DOHH2 (cell line): ENCODE results near the gene LINS1.

Source experiments
- H3F3A ChIP-seq: fragments of 200-600 bp; sonication (generic), shearing (Covaris generic); 2 replicates; pipeline ENCODE4 v1.6.0; 2016; ENCODE audit warnings: antibody characterized with exemption, mild to moderate bottlenecking; ENCODE audit not compliant: control insufficient read depth, insufficient read depth
- H3K27ac ChIP-seq: fragments of 200-600 bp; sonication (generic); 2 replicates; pipeline ENCODE4 v1.5.1; 2014; ENCODE audit warnings: low read depth, mild to moderate bottlenecking, low read length, moderate library complexity
- H3K27me3 ChIP-seq: fragments of 200-600 bp; sonication (generic); 2 replicates; pipeline ENCODE4 v1.6.1; 2014; ENCODE audit warnings: mild to moderate bottlenecking, low read length, mixed read lengths; ENCODE audit not compliant: control insufficient read depth
- H3K36me3 ChIP-seq: fragments of 200-600 bp; sonication (generic); 2 replicates; pipeline ENCODE4 v1.6.1; 2014; ENCODE audit warnings: mild to moderate bottlenecking, low read length, moderate library complexity, mixed read lengths; ENCODE audit not compliant: control insufficient read depth
- H3K4me1 ChIP-seq: fragments of 200-600 bp; sonication (generic); 2 replicates; pipeline ENCODE4 v1.6.1; 2014; ENCODE audit warnings: mild to moderate bottlenecking, low read length, mixed read lengths; ENCODE audit not compliant: control insufficient read depth
- H3K4me2 ChIP-seq: fragments of 200-600 bp; sonication (generic); 2 replicates; pipeline ENCODE4 v1.6.0; 2014; ENCODE audit warnings: mild to moderate bottlenecking, low read length, moderate library complexity
- H3K4me3 ChIP-seq: fragments of 200-600 bp; sonication (generic); 2 replicates; pipeline ENCODE4 v1.5.1; 2014; ENCODE audit warnings: mild to moderate bottlenecking, low read length, mixed read lengths
- H3K79me2 ChIP-seq: fragments of 200-600 bp; sonication (generic); 2 replicates; pipeline ENCODE4 v1.6.1; 2014; ENCODE audit warnings: mild to moderate bottlenecking, low read length, mixed read lengths; ENCODE audit not compliant: control insufficient read depth
- H3K9me2 ChIP-seq: fragments of 200-600 bp; sonication (generic); replicated peaks from 2 replicates; pipeline ENCODE4 v1.6.1; 2014; ENCODE audit warnings: mild to moderate bottlenecking, low read length, mixed read lengths; ENCODE audit not compliant: control insufficient read depth
- H3K9me3 ChIP-seq: fragments of 200-600 bp; sonication (generic); 2 replicates; pipeline ENCODE4 v1.6.1; 2014; ENCODE audit warnings: antibody characterized with exemption, low read length, mixed read lengths; ENCODE audit not compliant: control insufficient read depth, insufficient read depth
- H4K20me1 ChIP-seq: fragments of 200-600 bp; sonication (generic); 2 replicates; pipeline ENCODE4 v1.6.0; 2014; ENCODE audit warnings: low read depth, mild to moderate bottlenecking, antibody characterized with exemption, low read length, moderate library complexity; ENCODE audit not compliant: control insufficient read depth, insufficient read depth
- EZH2phosphoT487 ChIP-seq: fragments of 200-600 bp; sonication (generic); IDR thresholded peaks from 2 replicates; pipeline ENCODE4 v1.6.1; 2017; ENCODE audit warnings: borderline replicate concordance, mild to moderate bottlenecking, antibody characterized with exemption, low read length, moderate library complexity, mixed read lengths
- TF ChIP-seq, protein P1 (sequence below): fragments of 200-600 bp; sonication (generic); IDR thresholded peaks from one replicate; pipeline ENCODE4 v1.5.1; 2014; ENCODE audit warnings: antibody characterized with exemption, mild to moderate bottlenecking, low read depth, low read length; ENCODE audit not compliant: poor library complexity, severe bottlenecking

The LINS1 gene

GRCh38 chr15:100553468-100553867 lies 48.5 kb downstream of the LINS1 start:
- Histone ChIP-seq H3K27me3 (no peaks in the 10 kb centered on the region), H3K9me2 (no peaks in the 10 kb centered on the region), H3K4me1 (no peaks in the 10 kb centered on the region), H3F3A (no peaks in the 10 kb centered on the region), H3K4me2 (no peak overlapping the region), H3K4me3 (no peak overlapping the region), H3K27ac (no peak overlapping the region), H3K9me3 (no peaks in the 10 kb centered on the region), H3K79me2 (no peaks in the 10 kb centered on the region), H3K36me3 (no peaks in the 10 kb centered on the region), H4K20me1 (no peaks in the 10 kb centered on the region)
- TF ChIP-seq, protein P1, sequence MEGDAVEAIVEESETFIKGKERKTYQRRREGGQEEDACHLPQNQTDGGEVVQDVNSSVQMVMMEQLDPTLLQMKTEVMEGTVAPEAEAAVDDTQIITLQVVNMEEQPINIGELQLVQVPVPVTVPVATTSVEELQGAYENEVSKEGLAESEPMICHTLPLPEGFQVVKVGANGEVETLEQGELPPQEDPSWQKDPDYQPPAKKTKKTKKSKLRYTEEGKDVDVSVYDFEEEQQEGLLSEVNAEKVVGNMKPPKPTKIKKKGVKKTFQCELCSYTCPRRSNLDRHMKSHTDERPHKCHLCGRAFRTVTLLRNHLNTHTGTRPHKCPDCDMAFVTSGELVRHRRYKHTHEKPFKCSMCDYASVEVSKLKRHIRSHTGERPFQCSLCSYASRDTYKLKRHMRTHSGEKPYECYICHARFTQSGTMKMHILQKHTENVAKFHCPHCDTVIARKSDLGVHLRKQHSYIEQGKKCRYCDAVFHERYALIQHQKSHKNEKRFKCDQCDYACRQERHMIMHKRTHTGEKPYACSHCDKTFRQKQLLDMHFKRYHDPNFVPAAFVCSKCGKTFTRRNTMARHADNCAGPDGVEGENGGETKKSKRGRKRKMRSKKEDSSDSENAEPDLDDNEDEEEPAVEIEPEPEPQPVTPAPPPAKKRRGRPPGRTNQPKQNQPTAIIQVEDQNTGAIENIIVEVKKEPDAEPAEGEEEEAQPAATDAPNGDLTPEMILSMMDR: no peak
- TF ChIP-seq EZH2phosphoT487: no peak

DNA sequence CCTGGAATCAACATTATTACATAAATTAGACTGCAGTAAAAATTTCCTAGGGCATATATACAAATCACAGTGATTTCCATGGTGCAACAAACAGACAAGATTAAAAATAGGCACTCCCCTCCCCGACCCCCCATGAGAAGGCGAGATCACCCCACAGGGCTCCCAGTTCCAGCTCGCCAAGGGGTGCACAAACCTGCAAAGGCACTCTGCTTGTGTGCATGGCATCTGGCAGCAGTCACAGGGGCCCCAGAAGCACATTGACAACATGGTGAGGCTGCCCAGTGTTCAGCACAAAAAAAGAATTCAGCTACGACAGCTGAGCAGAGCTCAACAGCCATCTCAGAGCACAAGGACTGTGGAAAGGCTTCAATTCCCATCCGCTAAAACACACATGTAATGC lies 54.0 kb downstream of the LINS1 start:
- Histone ChIP-seq H3K4me1 (no peaks in the 10 kb centered on the region), H3K4me2 (no peak overlapping the region), H3K9me2 (no peaks in the 10 kb centered on the region), H4K20me1 (no peaks in the 10 kb centered on the region), H3K27ac (no peak overlapping the region), H3F3A (no peaks in the 10 kb centered on the region), H3K27me3 (no peaks in the 10 kb centered on the region), H3K4me3 (no peak overlapping the region), H3K9me3 (no peaks in the 10 kb centered on the region), H3K79me2 (no peaks in the 10 kb centered on the region), H3K36me3 (no peaks in the 10 kb centered on the region)
- no peak for TF ChIP-seq EZH2phosphoT487
- TF ChIP-seq, protein P1: no peak

- Histone ChIP-seq H3K9me2 (no peaks in the 10 kb centered on the region), H3K4me3 (no peak overlapping the region), H3K27me3 (no peaks in the 10 kb centered on the region), H3K4me1 (no peaks in the 10 kb centered on the region), H3K27ac (no peak overlapping the region), H3F3A (no peaks in the 10 kb centered on the region), H3K4me2 (no peak overlapping the region), H4K20me1 (no peaks in the 10 kb centered on the region), H3K79me2 (no peaks in the 10 kb centered on the region), H3K9me3 (no peaks in the 10 kb centered on the region), H3K36me3 (no peaks in the 10 kb centered on the region)
- TF ChIP-seq, protein P1: no peak
- TF ChIP-seq EZH2phosphoT487: no peak
Observed at GRCh38 chr15:100544946-100545345, 57.0 kb downstream of the LINS1 start.
